NK-92 (cell line): Measurements from ENCODE around the gene CKS1B.

Source experiments
- DNase-seq: peaks from one replicate; lab custom pipeline; 2025; ENCODE audit not compliant: unreplicated experiment; lab: John Stamatoyannopoulos, UW

The CKS1B gene

GRCh38 chr1:154974102-154974807, at the start of gene CKS1B:
Gene CKS1B, plus strand, starts transcription at chr1:154974681. Its CDS starts 65 bp downstream, at chr1:154974746.
- DNase-seq: peak; percentile 82

- no peak for DNase-seq
These were observed 48.9 kb upstream of the CKS1B start for GRCh38 chr1:154925335-154926170.

GRCh38 chr1:154926201-154926600, 48.3 kb upstream of the CKS1B start:
- DNase-seq: no peak

GRCh38 chr1:154931940-154932487, 42.5 kb upstream of the CKS1B start:
- no peak for DNase-seq

- DNase-seq: no peak
These were observed 40.0 kb upstream of the CKS1B start for GRCh38 chr1:154934358-154934948.

- DNase-seq: no peak
These were observed 38.5 kb upstream of the CKS1B start for GRCh38 chr1:154935749-154936554.

- peak; percentile 68 for DNase-seq
These were observed 37.9 kb upstream of the CKS1B start, which contains the start of gene PMVK for GRCh38 chr1:154936555-154937084. Gene PMVK, minus strand, starts transcription at chr1:154936719. Its CDS starts 34 bp downstream, at chr1:154936685.

GRCh38 chr1:154937085-154937987, 37.1 kb upstream of the CKS1B start:
- DNase-seq: peak; percentile 60

GRCh38 chr1:154937988-154938386, 36.5 kb upstream of the CKS1B start:
- DNase-seq: no peak

- DNase-seq: no peak
These were observed 35.7 kb upstream of the CKS1B start for GRCh38 chr1:154938604-154939399.

GRCh38 chr1:154940213-154940560, 34.3 kb upstream of the CKS1B start:
- no peak for DNase-seq

GRCh38 chr1:154940651-154941194, 33.8 kb upstream of the CKS1B start:
- no peak for DNase-seq

- no peak for DNase-seq
These were observed 33.0 kb upstream of the CKS1B start for GRCh38 chr1:154941333-154942013.

- DNase-seq: no peak
These were observed 30.7 kb upstream of the CKS1B start for GRCh38 chr1:154943649-154944400.

GRCh38 chr1:154944401-154945159, 29.9 kb upstream of the CKS1B start:
- no peak for DNase-seq
